GM21360 (cell line): ENCODE measurements around the gene ERC2.

Experiments used
- ATAC-seq: cut with Tn5 transposase; IDR thresholded peaks from one replicate; pipeline ENCODE4 v1.9.1; 2021; ENCODE audit warnings: mild to moderate bottlenecking, moderate library complexity; ENCODE audit not compliant: unreplicated experiment

Gene ERC2

DNA sequence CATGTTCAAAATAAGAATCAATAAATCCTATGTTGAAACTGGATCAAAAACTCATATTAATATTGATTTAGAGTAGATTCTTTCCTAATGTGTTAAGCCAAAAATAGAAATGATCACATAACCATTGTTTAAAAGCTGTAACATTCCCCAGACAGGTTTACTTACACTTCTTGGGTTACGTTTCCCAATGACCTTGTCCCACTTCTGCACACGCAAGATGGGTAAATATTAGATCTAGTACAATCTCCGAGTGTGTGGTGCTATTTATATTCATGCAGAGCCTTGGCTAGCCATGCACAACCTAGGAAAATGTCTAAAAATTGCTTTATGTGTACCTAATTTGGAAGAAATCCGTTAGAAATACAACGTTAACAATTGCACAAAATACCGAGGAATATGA, 39.6 kb downstream of the ERC2 start:
- no peak for ATAC-seq

DNA sequence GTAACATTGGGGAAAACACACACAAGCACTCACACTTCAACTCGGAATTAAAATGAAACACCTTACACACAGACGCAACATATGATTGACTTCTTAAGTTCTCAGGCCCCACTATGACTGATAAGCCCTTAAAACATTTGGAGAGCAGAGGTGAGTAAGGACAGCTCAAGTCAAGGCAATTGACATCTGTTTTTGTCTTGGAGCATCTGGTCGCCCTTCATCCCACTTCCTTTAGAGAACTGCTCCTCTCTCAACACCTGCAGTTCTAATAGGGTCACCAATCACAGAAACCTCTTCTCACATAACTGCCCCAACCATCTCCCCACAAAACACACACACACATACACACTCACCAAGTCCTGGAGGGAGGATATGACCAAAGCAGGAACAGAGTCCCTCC, 43.4 kb downstream of the ERC2 start:
- no peak for ATAC-seq

DNA sequence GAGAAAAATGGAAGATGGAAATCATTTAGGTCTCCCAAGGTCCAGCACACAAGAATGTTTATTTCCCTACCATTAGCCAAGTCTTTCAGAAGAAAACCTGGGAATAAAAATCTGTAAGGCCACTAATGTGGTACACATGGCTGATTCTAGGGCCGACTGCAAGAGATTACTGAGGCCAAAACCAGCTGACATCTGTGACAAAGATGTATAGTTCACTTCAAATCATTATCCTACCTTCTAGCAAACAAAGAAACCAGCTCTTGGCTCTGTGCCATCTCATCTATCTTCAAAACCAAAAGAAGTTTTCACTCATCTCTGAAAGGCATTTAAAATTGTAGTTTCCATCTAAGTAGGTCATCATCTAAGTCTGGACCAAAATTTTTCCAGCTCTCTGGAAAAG, 43.9 kb downstream of the ERC2 start:
- ATAC-seq: no peak

DNA sequence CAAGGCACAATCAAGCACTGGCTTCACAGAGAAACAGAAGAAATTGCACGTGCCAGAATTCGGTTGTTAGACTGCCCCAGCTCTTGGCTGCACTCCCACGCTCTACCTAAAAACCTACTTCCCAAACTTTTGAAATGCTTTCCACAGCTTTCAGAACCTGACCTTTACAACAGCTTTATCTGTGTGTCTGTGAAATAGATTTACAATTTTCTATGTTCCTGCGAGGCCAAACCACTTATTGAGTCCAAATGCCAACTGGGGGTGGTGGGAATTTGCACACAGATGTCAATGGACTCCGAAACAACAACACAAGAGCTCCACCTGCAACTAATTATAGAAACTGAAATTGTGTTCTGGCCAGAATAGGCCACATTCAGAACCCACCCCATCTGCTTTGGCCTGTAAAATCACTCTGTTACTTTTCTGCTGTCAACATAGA, 44.6 kb downstream of the ERC2 start:
- no peak for ATAC-seq

DNA sequence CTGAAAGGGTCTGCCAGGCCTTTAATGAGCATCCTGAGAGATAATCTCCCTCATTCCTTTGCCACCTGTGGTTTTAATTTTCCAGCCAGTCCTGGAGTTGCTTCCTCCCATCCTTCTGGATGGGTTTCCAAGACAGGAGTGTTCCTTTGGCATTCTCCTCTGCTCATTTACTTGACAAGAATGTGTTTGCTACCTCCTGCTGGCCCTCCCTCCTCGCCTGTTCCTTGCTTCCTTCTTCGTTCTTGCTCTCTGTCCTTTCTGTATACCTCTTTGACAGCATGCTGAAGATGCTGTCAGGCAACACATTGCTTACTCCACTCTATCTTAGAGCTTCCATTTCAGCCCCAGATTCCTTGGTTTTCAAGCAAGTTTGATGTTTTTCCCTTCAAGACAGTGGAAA, 46.0 kb downstream of the ERC2 start:
- no peak for ATAC-seq

DNA sequence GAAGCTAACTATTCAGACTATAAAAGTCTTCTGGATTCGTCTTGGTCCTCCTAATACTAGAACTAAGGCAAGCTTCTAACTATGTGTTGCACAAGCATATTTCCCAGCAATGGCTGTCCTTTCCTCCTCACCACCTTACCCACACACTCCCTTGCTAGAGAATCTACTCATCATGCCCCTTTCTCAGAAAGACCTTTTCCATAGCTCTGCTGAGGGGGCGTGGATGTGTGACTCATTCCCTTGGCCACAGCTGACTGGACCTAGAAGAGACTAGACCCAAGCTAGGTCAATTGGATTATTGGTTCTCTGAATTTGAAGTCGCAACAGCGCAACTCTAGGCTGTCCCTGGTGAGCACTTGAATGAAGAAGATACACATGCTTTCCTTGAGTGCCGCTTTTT, 47.1 kb downstream of the ERC2 start:
- ATAC-seq: no peak

DNA sequence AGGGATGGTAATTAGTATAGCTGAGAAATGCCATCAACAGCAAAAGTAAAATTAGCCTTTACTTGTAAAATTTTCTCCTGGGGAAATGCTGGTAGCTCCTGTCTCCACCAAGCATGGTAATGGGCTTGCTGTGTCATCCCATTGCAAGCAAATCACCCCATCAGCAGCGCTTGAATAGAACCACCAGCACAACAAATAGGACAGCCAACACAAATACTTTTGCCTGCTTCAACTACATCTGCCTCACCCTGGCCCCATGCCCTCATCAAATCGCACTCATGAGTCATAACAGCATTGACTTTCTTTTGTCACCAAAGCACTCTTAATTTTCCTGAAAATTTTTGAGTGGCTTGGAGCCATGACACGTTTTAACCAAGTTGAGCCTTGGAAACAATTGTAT, 52.6 kb downstream of the ERC2 start:
- ATAC-seq: no peak

DNA sequence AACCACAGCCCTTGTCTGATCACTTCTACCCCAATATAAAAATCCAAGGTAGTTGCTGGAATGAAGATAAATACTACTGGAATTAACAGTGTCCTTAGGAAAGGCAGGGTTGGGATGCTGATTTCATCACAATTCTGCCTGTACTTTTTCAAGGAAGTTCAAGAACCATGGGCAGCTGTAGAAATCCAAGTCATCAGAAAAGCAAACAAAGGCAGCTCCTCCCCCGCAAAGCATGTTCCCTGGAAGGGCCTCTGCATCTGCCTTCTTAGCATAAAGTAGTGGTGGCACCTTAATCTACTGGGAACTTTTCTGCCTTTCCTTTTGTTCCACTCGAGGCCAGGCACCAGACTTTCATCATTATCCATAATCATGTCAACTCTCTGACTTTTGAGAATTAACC, 54.4 kb downstream of the ERC2 start:
- no peak for ATAC-seq

DNA sequence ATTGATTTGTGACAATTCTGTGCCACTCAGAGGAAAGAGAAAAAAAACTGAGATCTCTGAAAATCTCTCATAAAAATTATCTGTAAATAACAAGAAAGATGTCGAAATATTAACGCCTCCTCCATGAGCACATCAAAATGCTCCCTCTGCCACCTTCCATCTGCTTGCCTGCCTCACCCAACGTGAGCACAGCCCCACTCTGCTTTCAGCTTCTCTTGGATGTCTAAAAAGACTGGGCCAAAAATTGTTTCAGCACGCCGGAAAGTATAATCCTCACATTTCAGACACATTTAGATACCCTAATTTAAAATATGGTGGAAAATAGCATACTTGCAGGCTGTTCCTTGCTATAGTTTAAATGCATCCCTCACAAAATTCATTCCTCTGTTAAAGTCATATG, 57.1 kb downstream of the ERC2 start:
- ATAC-seq: no peak

DNA sequence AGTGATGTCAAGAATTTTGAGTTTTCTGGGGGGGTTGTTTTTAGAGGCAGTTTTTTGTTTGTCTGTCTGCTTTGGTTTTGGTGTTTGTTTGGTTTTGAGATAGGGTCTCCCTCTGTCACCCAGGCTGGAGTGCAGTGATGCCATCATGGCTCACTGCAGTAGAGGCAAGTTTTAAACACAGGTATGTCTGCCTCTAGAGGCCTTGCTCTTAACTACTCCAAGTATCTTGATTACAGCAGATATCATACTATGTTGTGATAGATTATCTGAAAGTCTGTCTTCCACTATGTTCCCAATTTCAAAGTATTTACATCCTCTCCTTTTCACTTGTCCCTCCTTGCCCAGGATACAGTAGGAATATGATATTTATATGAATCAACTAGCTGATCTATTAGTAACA, 57.7 kb downstream of the ERC2 start:
- no peak for ATAC-seq

DNA sequence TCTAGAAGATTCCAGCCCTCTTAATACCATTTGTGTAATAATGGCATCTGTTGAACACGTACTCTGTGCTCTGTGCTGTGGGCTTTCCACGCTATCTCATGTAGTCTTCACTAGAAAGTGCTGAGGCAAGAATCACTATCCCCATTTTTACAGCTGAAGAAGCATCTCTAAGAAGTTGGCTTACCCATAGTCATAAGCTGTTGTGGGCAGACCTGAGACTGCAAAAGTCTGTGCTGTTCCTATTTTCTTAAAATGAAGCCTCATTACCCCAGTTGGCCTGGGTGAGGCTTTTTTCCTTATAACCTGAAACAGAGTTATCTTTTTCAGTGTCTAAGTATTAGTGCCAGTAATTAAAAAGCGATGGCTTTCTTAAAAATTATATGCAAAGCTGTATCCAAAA, 58.5 kb downstream of the ERC2 start:
- no peak for ATAC-seq

DNA sequence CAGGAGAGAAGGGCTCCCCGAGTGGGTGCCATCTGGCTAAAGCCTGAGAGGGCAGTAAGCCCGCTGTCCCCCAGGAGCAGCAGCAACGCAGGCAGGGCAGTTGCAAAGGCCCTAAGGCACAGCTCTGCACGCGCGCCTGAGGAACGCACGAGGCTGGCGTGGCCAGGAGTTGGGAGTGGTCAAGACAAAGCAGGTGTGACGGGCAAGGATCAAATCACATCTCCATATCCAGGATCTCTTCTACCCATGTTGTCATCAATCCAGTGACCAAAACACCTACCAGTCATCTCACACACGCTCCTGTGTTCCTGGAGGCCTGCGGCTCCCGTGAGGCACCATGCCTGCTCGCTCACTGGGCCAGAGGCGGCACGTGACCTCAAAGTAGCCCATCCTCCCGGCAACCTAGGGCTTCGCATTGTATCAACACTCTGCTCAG, 59.5 kb downstream of the ERC2 start:
- no peak for ATAC-seq

DNA sequence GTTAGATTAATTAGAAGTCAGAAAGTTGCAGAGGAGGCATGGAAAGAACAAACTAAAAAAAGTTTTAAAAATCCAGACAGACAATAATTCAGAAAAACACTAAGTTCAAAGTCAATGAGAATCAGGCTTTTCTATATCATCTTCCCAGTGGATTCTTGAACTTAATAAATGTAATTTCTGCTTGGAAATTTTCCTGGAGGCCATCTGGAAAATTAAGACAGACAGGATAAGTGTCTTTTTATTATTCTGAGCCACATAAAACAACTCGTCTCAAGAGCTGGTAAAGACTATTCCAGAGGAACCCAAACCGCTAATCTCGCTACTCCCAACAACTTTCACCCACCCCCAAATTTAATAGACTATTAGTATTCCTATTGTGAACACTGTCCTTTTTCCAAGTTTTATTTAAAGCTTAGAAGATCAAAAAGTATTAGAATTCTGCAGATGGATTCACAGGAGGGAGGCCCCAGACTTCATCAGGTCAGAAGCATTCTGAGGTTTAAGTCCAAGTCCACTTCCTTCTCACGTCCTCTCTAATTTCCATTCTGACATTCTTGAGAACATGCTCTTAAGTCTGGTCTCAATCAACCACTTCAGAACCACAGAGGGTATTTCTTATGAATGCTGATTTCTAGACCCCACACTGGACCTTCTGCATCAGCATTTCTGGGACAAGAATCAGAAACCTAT, 61.3 kb downstream of the ERC2 start:
- no peak for ATAC-seq

DNA sequence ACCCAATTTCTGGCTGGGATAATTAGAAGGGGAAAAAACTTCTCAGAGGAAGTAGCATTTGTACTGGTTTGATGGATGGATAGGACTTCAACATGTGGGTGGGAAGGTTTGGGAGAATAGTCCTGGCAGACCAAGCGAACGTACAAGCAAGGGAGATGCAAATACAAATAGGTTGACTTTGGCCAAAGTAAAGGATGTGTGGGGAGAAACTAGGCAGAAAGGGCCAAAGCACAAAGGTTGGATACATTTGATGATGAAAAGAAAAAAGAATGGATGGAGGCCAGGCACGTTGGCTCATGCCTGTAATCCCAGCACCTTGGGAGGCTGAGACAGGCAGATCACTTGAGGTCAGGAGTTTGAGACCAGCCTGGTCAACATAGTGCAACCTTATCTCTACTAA, 63.4 kb downstream of the ERC2 start:
- ATAC-seq: no peak

DNA sequence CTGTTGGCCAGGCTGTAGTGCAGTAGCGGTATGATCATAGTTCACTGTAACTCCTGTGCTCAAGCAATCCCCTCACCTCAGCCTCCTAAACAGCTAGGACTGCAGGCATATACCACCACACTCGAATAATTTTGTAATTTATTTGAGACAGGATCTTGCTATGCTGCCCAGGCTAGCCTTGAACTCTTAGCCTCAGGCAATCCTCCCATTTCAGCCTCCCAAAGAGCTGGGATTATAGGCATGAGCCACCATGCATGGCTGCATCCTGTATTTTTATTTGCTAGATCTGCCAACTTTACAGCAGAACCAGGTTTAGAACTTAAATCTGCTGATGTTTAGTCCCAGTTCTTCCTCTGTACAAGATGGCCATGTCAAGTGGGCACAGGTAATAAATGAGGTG, 69.6 kb downstream of the ERC2 start:
- no peak for ATAC-seq

DNA sequence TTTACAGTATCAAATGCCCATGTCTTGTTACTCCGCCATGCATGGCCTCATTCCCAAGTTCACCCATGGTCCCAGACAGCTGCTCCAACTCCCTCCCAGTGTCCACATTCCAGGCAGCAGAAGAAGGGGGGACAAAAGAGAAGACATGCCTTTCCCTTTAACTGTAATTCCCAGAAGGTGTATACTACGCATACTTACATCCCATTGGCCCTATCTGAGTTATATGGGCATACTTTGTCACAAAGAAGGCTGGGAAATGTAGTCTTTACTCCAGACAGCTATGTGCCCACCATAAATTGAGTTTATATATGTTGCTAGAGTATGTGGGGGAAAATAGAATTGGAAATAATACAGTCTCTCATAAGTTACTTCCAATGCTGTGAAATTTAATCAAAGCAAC, 70.5 kb downstream of the ERC2 start:
- ATAC-seq: no peak

DNA sequence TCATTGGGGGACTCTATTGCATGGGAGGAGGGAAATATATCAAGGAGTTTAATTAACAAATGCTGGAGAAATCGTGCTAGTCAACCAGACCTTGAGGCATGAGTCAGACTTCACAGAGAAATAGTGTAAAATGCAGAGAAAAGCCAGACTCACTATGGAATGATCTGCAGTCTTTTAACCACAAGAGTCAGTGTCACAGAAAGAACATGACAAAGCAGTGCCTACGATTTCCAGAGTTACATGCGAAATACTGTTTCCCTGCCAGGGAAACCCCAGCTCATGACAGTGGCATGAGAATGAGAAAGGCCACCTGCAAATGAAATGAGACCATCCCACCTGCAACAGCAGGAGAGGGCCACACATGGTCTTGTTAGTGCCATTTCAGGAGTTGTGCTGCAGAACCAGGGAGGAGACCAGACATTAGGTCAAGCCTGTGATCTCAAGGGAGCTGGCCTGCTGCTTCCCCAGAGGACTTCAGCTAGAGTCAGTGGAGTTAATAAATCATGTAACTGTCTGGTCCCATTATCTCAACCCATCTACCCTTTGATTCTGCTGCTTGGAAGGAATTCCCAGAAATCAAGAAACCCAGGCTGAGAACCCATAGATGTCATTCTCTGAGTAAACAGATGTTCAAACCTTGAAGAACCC, 79.0 kb downstream of the ERC2 start:
- ATAC-seq: no peak

DNA sequence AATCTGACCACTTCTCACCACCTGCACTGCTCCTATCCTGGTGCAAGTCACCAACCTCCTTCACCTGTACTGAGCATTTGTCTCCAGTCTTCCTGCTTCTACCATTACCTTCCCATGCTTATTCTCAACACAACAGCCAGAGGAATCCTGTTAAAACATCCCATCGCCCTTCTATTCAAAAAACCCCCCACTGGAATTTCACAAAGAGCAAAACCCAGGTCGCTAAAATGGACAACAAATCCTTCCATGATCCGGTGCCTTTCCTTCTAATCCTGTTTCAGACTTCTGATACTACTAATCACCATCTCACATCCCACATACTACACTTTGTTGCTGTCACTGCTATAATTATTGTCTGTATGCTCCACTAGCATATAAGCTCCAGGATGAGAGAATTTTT, 85.2 kb downstream of the ERC2 start:
- no peak for ATAC-seq

DNA sequence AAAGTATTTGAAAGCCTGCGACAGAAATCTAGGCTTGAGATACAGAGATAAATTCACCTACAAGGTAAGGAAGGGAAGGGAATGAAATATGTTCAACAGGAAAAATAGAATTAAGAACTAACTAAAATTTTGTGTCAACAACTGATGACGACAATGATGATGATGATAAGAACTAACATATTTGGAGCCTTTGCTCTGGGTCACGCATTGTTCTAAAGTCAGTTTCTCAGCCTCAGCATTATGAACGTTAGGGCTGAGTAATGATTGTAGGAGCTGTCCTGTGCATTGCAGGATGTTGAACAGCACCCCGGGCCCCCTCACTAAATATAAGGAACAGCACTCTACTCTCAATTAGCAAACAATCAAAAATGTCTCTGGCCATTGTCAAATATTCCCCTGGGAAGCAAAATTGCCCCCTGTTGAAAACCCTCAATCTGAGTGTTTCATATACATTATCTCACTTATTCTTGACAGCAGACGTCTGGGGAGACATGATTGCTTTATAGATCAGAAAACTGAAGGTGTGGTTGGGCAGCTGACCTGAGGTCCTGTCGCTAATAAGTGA, 88.5 kb downstream of the ERC2 start:
- ATAC-seq: no peak

DNA sequence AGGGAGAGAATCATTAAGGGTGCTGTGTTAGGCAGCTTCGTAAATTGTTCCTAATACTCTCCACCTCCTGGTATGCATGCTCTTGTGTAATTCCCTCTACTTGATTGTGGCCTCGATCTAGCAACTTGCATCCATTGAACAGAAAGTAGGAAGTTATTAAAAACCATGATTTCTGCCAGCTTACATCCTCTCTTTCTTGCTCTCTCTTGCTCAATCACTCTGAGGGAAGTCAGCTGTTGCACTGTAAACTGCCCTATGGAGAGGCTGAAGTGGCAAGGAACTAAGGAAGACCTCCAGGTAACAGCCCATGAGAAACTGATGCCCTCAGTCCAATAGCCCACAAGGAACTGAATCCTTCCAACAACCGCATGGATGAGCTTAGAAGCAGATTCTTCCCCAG, 92.6 kb downstream of the ERC2 start:
- ATAC-seq: no peak

DNA sequence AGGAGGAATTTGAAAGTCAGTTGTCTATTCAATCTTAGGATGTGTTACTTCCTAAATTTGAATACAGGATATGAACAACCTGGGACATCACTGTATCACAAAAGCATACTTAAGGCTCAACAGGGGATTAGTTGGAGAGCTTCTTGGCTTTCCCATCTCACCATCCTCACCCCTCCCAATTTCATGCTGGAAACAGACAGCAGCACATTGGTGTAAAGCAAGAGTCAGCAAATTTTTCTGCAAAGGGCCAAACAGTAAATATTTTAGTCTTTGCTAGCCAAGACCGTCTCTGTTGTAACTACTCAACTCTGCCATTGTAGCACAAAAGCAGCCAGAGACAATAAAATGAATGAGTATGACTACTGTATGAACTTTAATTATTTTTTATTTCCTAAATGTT, 94.9 kb downstream of the ERC2 start:
- no peak for ATAC-seq

DNA sequence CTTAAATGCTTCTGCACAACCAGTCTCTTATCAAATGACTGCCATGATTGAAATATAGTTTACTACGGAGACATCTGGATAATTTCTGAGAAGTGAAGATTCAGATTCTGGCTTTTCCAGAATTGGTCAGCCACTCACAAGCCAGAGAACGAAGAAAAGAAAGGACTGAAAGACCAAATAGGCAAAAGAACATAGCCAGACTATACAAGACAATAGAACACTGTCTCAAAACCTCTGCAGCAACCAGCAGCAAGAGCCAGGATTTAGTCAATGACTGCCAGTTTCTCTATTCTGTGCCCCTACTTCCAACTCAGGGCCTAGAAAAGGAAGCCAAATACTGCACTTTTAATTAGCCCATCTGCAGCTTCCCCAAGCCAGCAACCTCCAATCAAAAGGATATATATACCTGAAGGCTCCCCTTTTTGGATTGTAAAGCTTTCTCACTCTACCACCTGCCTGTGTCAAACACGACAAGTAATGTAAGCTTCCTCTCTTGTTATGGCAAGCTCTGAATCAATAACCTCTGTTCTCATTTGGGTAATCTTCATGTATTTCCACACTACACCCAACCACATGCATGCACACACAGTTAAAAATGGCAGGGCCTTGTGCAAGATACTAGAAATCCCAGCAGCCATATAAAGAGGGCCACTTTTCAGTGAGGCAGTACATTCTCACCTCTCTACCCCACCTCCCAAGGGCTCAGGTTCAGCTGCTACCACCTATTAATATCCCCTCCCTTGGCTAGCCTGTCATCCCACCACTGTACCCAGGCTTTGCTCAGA, 97.1 kb downstream of the ERC2 start:
- no peak for ATAC-seq
